Measurements from ENCODE around the gene TSPAN2. TPM values are rescaled to one million over a fixed set of nuclear protein-coding genes. Genes with fewer than 3 reads are reported as not detected.

The TSPAN2 gene
- total RNA-seq (2022; extraction: Qiagen RNA extraction) = 0.68 to 1.3 TPM (median 0.86 TPM) in 5 replicates

GRCh38 chr1:115089420-115090185 lies at the start of gene TSPAN2:
TSS of gene TSPAN2 (minus strand) at chr1:115089503. CDS start at chr1:115089432, 71 bp downstream.

GRCh38 chr1:115029526-115029925 lies 59.8 kb downstream of the TSPAN2 start, which contains the start of gene TSHB:
TSS of gene TSHB (plus strand) at chr1:115029826. CDS start at chr1:115033363, 3,537 bp downstream.

Other genes starting within 250 kb of the TSPAN2 start
- not detected in 5 replicates for gene SYCP1, start 234.6 kb downstream of the TSPAN2 start, total RNA-seq (2022; extraction: Qiagen RNA extraction)
- gene TSHB, start 59.7 kb downstream of the TSPAN2 start, total RNA-seq (2022; extraction: Qiagen RNA extraction) = not detected in 5 replicates
- 0.38 to 0.91 TPM (median 0.59 TPM) in 5 replicates for gene NGF, start 248.7 kb upstream of the TSPAN2 start, total RNA-seq (2022; extraction: Qiagen RNA extraction)

All from A549 treated with AZD2906 at 1 μM for 4 hours (cell line).